ENCODE results near the gene PLEKHM2.

PLEKHM2 gene

DNA sequence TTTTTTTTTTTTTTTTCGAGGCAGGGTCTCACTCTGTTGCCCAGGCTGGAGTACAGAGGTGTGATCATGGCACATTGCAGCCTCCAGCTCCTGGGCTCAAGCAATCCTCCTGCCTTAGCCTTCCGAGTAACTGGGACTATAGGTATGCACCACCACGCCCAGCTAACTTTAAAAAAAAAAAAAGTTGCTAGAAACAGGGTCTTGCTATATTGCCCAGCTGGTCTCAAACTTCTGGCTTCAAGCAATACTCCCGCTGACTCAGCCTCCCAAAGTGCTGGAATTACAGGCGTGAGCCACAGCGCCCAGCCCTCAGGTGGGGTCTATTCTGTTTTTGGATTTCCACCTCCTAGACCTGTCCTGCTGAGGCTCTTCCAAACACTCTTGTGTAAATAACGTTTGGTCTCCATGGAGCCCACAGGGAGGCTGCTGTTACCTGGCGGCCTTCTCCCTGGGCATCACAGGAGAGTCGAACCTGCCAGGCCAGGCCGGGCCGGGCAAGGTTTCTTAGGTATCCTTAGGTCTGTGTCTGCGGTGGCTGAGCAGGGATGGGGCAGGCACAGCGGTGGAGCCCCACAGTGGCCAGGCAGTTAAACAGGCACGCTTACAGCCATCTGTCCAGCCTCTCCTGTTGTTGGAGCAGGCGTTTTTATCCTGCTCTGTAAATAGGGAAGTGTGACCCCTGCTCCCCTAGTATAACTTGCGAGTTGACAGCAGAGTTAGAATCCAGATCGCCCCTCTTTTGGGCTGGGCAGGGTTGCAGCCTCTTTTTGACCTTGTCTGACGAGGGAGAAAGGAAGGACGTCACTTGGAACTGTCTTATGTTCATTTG lies 18.8 kb downstream of the PLEKHM2 start:
- DNase-seq (ENCODE audit: low spot score): no peak

DNA sequence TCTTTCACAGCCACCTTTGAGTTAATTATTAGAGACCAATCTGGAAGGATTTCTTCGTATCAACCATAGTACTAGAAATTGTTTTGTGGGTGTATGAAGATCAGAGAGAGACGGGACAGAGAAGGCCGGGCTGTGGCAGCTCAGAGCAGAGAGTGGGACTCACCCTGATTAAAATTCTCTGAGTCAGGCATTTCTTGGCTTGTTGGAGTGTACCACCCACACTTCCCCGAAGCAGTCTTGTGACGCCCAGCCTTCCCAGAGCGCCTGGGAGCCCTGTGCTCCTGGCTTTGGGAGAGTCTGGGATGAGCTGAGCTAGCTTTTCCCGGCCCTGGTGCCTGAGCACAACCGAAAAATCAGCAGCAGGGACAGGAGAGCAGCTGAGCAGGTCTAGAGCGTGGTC lies 19.4 kb downstream of the PLEKHM2 start:
- no peak for DNase-seq (ENCODE audit: low spot score)

DNA sequence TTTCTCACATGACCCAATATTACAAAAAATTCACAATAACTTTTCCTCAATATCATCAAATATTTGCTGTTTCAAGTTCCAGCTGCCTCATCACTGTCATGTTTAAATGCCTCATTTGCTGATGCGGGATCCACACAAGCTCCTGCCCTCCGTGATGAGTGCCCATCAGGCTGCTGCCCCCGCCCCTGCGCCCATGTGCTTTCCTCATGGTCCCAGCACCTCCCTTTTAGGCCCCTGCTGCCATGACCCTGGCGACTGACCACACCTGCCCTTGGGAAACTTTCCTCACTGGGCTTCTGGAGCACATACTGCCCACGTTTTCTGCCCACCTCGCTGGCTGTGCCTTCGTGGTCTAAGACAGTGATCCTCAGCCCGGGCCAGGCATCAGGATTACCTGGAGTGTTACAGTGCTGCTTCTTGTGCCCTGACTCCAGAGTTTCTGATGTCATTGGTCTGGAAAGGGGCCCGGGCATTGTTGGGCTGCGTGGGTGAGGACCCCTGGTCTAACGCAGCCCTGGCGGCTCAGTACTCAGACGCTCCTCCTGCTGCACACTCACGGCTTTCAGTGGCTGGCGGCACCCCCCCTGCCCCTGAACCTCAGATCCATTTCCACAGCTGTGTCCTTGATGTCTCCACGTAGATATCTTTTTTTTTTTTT lies 20.5 kb downstream of the PLEKHM2 start:
- DNase-seq (ENCODE audit: low spot score): no peak

DNA sequence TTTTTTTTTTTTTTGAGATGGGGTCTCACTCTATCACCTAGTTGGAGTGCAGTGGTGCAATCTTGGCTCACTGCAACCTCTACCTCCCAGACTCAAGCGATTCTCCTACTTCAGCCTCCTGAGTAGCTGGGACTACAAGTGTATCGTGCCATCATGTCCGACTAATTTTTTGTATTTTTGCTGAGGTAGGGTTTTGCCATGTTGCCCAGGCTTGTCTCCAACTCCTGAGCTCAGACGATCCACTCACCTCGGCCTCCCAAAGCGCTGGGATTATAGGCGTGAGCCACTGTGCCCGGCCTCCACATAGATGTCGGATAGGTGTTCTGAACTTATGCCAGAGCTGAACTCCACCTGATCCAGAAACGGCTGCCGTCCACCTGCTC lies 21.1 kb downstream of the PLEKHM2 start:
- no peak for DNase-seq (ENCODE audit: low spot score)

DNA sequence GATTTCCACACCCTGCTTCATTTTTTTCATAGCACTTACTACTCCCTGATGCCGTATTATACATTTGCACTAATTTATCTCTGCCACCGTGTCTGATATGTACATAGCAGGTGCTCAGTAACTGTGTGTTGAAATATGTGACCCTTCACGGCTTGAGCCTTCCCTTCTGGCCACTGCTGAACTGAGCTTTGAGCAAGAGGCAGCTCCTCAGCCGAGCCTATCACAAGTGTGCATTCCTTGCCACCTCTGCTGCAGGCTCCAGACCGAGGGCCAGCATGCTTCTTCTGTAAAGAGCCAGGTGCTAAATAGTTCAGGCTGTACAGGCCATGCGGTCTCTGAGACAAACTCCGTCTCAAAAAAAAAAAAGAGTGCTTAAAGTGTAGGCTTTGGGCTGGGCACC lies 22.6 kb downstream of the PLEKHM2 start:
- no peak for DNase-seq (ENCODE audit: low spot score)

DNA sequence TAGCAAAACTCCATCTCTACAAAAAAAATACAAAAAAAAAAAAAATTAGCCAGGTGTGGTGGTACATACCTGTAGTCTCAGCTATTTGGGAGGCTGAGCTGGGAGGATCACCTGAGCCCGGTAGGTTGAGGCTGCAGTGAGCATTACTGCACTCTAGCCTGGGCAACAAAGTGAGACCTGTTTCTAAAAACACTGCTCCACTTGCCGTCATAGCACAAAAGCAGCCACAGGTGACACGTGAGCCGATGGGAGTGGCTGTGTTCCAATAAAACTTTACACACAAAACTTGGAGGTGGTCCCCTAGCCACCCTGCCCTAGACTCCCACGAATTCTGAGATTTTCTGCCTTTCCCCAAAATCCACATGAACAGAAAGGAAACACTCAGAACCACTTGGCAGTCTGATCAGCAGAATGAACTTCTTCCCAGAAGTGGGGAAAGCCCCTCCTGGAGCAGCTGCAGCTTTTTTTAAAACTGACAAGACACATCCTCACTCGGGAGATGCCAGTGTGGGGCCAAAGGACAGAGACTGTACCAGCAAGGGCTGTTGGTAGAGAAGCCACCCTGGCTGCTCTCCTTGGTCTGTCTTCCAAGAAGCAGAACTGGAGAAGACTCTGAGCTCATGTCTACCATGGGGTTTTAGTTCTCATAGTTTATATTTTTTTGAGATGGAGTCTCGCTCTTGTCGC lies 23.3 kb downstream of the PLEKHM2 start:
- no peak for DNase-seq (ENCODE audit: low spot score)

DNA sequence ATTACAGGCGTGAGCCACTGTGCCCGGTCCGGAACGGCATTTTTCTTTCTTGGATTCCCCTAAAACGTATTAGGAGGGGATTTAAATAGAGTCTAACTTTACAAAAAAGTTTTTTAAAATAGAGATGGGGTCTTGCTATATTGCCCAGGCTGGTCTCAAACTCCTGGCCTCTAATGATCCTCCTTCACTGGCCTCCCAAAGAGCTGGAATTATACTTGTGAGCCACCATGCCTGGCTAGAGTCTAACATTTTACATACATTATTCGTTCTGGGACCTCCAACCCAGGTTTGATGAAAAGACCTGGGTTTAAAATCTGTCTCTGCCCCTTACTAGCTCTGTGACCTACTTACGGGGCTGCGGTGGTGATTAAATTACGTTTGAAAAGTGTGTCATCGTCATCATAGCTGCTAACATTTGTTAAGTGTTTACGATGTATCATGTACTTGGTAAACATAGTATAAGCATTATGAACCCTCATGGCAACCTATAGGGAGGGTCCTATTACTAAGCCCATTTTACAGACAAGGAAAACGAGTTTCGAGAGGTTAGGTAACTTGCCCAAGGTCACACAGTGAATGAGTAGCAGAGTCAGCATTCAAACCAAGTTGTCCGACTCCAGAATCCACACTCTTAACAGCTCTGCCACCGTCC lies 24.5 kb downstream of the PLEKHM2 start:
- no peak for DNase-seq (ENCODE audit: low spot score)

DNA sequence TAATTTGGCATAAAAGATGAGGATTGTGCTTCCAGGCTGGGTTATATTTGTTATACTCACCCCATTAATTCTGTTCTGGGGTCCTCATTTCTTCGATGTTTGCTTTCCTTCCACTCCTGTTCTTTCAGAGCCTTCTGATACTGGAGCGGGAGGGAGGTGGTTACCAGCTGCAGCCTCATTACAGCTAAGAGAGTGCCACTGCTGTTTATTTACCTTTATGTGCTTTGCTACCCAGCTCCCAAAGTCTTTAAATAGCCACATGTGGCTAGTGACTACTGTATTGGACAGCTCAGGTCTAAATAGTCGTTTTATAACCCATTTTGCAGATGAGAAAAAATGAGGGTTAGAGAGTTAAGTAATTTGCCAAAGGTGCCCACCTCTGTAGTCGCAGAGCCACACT lies 25.1 kb downstream of the PLEKHM2 start:
- DNase-seq (ENCODE audit: low spot score): no peak

DNA sequence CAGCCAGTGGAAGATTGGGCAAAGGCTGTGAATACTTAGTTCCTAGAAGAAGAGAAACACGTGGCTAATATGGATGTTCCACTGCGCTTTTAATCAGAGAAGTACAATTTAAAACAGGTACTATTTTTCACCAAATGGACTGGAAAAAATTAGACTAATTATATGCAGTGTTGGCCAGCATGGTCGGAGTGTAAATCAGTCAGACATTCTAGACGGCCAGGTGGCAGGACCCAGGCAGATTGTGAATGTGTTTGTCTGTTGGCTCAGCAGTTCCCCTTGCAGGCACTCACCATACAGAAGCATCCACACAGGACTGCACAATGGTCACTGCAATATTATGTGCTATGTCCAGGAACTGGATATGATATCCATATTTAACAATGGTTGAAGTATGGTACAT lies 28.0 kb downstream of the PLEKHM2 start:
- DNase-seq (ENCODE audit: low spot score): no peak

DNA sequence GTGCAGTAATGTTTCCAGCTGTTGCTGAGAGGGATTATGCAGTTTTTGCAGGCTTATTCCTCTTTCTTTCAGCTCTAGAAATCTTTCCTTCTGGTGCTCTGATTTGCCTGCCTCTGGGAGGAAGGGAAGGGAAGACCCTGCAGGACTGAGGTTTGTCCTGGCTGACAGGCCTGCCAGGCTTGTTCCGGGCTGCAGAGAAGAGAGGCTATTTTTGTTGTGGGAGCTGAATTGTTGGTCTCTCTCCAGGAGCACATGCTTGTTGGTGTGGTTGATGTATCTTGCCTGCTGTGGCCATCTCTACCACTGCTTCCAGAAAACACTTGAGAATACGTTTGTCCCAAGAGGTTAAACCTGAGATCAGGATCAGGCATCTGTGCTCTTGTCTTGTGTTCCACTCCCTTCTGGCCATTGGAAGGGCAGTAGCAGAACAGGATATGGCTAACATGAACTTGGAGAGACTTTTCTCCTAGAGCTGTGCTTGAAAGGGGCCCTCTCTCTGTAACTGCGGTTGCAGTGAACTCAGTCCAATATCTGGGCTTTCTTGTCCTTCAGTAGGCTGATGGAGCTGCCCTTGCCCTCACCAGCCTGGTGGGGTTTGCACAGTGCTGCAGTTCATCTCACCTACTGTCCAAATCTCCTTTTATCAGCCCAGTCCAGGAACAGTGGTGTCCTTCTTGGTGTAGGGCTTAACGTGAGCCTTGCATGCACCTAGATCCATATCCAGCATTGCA lies 30.5 kb downstream of the PLEKHM2 start:
- DNase-seq (ENCODE audit: low spot score): no peak

DNA sequence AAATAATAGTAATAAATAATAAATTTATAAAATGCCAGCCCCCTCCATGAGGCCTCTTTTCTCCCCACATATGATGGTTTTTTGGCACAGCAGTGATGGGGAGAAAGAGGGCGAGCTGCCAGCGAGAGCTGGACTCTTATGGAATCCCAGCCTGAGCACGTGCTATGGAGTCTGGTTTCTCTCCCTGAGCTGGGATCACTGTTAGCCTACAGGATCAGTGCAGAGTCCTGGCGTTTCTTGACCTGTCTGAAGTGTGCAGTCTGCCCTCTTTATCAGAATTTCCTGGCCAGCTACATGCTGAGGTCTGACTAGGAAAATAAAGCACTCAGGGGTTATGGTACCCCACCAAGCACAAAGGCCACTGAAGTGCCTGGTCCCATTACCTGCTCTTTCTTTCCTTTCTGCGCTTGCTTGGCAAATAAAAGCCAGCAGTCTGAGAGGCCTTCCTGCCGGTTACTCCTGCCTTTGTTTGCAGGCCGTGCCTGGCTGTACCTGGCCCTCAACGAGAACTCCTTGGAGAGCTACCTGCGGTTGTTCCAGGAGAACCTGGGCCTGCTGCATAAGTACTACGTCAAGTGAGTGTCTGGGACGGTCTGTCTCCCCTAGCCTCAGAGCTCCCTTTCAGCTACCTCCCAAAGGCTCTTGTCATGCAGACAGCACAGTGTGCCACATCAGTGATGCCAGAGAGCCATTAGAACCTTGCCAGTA lies 33.5 kb downstream of the PLEKHM2 start:
- DNase-seq (ENCODE audit: low spot score): no peak

DNA sequence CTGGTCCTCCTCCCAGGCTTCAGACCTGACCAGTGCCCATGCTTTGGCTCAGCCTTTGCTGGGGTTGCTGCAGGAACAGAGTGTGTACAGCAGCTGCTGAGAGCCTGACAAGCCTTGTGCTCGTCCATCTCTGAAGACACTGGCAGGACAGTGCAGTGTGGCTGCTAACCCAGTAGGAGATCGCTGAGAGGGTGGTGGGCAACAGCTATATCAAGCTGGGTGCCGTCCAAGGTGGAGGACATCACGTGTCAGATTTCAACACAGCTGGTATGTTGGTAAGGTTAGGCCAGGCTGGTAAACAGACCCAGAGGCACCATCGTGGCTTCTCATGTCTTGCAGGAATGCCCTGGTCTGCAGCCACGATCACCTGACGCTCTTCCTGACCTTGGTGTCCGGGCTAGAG lies 34.1 kb downstream of the PLEKHM2 start:
- DNase-seq (ENCODE audit: low spot score): no peak

DNA sequence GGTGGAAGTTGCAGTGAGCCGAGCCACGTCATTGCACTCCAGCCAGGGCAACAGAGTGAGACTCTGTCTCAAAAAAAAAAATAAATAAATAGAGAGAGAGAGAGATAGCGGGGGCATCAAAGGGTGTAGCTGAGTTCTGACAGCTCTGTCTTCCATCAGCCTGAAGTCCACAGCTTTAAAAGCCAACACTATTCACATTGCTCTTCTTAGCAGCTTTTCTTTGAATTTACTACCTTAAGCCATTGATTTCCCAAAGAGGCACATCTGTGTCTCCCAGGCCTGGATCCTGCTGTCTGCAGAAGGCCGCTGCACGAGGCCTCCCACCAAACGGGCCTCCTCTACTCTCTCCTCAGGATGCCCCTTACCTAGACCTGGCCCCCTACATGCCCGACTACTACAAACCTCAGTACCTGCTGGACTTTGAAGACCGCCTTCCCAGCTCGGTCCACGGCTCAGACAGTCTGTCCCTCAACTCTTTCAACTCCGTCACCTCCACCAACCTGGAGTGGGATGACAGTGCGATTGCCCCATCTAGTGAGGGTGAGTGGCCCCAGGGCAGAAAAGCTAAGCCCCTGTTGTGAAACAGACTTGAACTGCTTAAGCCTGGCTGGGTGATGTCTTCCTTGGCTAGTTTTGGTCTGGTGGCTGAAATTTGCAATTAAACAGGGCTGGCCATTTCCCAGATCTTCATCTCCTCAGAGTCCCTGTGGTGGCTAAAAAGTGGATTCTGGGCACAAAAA lies 35.4 kb downstream of the PLEKHM2 start:
- no peak for DNase-seq (ENCODE audit: low spot score)

DNA sequence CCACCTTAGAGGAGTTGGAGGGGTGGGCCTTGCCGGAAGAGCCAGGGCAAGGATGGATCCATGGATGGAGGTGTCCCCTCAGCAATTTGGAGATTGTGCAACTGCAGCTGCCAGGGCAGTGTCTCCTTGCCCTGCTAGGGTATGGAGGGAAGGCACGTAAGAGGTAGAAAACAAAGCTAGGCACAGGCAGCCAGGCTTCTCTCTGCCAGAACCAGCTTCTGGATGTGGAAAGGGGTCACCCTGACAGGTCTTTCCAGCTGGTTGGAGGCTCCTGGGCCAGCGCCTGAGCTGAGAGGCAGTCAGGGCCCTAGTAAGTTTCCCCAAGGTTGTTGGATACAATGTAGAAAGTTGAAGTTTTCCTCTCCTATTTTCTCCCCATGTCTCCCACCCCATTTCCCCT lies 36.7 kb downstream of the PLEKHM2 start:
- no peak for DNase-seq (ENCODE audit: low spot score)

DNA sequence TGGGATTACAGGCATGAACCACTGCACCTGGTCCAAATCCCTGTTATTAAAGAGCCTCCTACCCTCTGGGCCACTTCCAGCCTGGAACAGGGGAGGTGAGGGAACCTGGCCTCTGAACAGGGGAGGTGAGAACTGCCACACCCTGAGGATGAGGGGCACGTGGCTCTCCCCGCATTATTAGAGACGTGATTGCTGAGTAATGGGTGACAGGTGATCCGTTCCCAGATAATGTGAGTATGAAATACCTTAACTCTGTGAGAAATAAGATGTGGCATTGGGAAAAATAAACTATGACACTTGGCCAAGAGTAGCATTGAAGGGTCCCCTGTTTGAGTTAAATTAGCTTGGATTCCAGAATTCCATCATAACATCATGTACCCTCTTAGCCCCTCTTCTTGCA lies 38.3 kb downstream of the PLEKHM2 start:
- DNase-seq (ENCODE audit: low spot score): no peak

DNA sequence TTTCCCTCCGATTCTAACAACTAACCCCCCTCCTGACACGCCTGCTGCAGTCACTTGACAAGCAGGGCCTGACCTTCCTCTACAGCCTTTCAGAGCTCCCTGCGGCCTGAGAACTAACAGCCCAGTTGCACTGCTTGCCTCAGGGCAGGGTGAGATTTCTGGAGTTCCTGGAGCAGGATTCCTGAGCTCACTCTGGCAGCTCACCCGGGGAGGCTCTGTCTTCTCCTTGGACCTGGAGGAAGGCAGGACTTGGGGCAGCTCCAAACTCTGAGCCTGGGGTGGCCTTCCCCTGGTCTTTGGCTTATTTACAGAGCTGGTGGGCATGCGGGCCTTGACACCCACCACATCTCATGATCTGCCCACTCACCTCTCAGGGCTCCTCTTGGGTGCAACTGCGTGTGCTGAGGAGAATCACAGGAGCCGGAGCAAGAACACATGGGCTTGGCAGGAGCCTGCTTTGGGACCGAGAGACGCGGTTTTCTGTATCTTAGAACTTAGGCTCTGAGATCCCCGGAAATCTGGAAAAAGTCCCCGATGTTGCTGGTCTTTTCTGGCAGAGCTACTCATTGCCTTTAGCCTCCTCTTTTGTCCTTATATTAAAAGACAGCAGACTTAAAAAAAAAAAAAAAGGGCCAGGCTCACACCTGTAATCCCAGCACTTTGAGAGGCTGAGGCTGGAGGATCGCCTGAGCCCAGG lies 38.9 kb downstream of the PLEKHM2 start:
- DNase-seq (ENCODE audit: low spot score): no peak

DNA sequence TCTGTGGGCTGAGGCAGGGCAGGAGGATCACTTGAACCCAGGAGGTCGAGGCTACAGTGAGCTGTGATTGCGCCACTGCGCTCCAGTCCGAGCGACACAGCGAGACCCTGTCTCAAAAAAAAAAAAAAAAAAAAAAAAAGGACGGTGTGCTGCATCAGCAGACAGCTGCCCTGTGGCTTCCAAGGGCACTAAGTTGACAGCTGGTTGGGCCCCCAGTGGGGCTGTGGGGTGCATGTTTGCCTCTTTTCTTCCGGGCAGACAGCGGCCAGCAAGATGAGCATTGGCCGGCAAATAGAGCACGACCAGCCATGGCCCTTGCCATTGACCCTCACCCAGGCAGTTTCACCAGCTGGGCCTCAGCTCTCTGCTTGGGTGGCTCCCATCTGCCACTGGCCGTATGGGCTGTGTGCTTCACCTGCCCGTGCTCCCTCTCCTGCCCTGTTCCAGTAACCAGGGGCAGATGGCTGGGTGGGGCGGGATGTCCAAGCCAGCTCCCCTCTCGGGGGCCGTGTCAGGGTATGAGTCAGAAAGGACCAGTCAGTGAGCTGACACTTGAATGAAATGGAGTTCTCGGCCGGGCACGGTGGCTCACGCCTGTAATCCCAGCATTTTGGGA lies 39.6 kb downstream of the PLEKHM2 start:
- DNase-seq (ENCODE audit: low spot score): no peak

DNA sequence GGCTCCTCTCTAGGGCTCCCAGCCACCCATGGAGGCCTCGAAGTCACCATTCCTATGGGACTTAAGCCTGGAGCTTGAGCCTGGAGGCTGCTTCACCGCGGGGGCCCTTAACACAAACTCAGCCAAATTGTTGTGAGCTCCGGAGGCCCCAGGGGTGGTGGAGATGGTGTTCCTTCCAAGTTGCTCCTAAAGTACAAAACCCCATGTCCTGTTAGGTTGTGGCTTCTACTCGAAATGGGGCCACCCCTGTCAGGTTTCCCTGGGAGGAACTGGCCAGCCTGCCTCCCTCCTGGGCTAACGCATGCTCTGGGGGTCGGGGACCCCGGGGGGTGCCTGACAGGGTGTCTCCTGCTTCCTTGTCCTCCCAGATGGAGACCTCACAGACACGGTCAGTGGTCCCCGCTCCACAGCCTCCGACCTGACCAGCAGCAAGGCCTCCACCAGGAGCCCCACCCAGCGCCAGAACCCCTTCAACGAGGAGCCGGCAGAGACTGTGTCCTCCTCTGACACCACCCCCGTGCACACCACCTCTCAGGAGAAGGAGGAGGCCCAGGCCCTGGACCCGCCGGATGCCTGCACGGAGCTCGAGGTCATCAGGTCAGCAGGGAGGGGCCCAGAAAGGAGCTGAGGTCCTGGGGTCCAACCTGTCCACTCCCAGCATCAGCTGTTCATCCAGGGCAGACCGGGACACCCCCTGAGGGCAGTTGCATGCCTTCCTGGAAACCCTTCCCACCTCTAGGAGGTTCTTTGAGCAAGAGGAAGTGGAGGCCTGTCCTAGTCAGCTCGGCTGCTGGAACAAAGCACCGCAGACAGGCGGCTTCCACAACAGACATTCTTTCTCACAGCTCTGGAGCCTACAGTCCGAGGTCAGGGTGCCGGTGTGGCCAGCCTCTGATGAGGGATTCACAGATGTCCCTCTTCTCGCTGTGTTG lies 41.1 kb downstream of the PLEKHM2 start:
- DNase-seq (ENCODE audit: low spot score): no peak

Data from CD4-positive, alpha-beta T cell treated with Interleukin-6 at 100 ng/mL for 8 hours (primary cell).